ENCODE data around the gene SAG.

GRCh38 chr2:233329489-233330135 lies 22.0 kb downstream of the SAG start:
- no peak for TF ChIP-seq CTCF (IDR thresholded peaks at IDR 0.05)
- TF ChIP-seq POLR2AphosphoS5 (IDR thresholded peaks at IDR 0.05) = no peak
- no peak for TF ChIP-seq POLR2A (IDR thresholded peaks at IDR 0.05)
- TF ChIP-seq EP300 (IDR thresholded peaks at IDR 0.05) = no peak

Measured in upper lobe of left lung (tissue), 4 donors.